Cerebellar cortex (tissue), 1 donor: ENCODE measurements around the gene HOXA6.
A peak's percentile ranks its signal among the peaks of the same experiment; 100 is the strongest.

ENCODE experiments used
- DNase-seq: peaks from one replicate; pipeline ENCODE4 v3.0.0-alpha.2; 2015; ENCODE audit warnings: low spot score

HOXA6 gene

GRCh38 chr7:27172823-27173510 lies 25.4 kb upstream of the HOXA6 start:
- peak; percentile 27 for DNase-seq

GRCh38 chr7:27172315-27172774 lies 24.8 kb upstream of the HOXA6 start:
- DNase-seq, result peak; percentile 17

DNA sequence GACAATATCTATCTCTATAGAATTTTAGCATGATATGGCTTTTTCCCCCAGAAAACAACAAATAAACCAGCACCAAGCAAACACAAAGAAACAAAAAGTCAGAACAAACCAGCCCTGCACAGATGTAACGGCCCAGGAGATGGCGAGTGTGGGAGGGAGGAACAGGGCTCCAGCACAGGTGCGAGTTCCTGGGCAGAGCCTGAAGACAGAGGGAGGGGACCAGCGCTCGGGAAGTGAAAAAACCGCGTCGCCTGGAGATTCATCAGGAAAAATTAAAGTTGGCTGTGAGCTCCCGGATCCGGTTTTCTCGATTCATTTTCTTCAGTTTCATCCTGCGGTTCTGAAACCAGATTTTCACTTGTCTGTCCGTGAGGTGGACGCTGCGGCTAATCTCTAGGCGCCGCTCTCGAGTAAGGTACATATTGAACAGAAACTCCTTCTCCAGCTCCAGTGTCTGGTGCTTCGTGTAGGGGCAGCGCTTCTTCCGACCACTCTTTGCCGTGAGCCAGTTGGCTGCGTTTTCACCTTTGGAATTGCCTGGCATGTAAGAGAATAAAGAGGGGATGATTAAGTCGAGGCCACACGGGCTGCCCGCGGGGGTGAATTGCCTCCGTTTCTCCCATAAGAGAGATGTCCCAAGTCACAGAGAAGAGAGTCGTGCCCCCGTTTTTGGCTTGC lies 24.2 kb upstream of the HOXA6 start:
- peak; percentile 56 for DNase-seq

GRCh38 chr7:27171325-27171636 lies 23.7 kb upstream of the HOXA6 start:
- peak; percentile 51 for DNase-seq

DNA sequence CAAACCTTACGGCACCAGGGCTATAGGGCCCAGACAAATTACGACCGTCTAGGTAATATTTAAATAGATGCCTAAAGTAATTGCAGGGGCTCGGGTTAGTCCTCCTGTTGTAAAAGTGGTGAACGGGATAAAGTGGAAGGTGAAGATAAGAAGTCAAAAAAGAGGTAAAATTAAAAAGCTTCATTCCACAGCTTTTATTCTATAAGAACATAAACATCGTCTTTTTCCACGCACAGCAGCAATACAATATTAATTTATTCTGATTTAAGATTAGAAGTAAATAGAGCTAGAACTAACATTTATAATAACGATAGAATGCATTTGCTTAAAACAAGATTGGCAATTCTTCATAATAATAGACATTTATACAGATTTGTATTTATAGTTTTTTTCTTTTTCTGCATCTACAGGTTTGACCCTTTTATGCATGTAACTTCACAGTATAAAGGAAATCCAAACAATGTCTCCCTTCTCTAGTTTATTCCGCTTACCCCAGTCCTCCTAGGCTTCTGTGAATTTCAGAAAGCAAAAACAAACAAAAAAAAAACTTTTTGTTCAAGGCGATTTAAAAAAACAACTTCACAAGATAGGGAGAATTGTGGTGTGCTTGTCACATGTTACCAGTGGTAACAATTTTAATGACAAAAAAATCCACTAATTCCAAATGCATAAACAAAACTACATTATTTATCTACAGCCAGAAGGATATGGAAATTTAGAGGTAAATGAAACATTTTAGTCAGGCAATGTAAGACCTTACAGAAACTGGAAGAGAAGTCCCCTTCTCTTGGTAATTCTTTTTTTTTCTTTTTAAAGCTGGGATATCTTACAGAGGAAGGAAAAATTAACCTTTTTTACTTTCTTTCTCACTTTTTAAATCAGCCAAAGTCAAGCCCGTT lies 23.1 kb upstream of the HOXA6 start:
- DNase-seq, result no peak

DNA sequence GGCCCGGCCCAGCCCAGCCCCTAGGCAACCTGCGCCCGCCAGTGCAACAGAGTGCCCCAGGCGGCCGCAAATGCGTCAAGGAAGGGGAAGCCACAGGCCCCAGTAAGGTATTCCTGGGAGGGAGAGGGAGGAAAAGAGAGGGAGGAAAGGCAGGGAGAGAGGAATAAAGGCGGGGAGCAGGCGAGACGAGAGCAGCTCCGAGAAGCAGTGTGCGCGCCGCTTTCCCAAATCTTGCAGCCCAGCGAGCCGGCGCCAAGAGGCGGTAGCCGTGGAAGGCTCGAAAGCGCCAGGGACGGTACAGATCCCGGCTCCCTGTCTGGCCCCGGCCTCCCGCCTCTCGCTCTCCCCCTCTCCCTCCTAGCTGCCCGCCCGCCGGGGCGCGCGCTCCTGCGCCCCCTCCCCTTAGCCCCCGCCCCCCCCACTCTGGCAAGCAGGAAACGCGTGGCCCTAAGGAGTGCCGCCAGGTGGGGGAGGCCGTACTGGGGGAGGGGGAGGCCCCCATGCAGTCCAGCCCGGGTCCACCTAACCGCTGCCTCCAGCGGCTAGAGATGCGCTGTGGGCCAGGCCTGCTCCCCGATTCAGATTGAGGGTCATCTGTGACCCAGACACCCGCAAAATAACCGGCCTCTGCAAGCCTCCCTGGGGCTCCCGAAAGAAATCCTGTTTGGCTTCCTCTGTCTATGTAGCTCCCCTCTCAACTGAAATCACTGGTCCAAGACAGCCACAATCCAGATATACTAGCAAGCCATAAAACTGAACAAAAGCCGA lies 22.3 kb upstream of the HOXA6 start:
- DNase-seq, result peak; percentile 61

GRCh38 chr7:27168265-27168947 lies 20.8 kb upstream of the HOXA6 start:
- DNase-seq, result peak; percentile 43

DNA sequence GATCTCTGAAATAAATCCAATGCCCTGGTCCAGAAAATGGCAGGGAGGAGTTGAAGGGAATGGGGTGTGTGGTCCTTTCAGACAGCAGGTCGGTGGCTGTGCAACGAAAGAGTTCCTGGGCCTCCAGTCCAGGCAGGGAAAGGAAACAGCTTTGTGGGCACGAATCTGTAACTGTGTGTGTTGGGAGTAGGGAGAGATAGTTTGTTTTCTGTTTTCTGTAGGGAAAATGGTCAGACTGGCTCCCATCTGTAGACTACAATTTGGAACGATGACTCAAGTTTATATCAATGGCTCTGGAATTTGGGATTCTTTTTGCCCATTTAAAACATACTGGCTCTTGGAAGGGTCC lies 20.3 kb upstream of the HOXA6 start:
- peak; percentile 23 for DNase-seq

GRCh38 chr7:27166531-27167505 lies 19.2 kb upstream of the HOXA6 start:
- peak; percentile 43 for DNase-seq

DNA sequence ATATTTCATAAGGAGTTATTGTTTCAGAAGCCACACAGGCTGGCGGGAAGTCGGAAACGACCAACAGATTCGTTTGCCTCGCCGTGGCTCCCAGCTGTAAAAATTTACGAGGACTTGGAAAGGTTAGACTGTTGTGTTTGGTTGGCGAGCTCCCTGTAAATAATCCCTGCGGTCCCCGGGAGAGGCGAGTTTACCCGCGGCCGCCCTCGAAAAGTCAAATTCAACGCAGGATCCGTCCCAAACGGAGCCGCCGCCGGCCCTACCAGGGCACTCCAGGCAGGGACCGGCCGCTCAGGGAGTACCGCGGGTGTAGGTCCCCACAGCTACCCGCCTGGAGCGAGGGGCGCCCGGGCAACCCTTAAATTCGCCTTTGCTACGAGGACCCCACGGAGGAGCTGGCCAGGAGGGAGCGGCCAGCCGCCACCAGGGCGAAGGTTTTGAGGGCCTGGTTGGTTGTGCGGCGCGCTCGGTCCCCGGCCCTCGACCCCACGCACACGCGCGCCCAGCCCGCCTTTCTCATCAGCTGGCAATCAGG lies 18.5 kb upstream of the HOXA6 start:
- DNase-seq, result peak; percentile 52

DNA sequence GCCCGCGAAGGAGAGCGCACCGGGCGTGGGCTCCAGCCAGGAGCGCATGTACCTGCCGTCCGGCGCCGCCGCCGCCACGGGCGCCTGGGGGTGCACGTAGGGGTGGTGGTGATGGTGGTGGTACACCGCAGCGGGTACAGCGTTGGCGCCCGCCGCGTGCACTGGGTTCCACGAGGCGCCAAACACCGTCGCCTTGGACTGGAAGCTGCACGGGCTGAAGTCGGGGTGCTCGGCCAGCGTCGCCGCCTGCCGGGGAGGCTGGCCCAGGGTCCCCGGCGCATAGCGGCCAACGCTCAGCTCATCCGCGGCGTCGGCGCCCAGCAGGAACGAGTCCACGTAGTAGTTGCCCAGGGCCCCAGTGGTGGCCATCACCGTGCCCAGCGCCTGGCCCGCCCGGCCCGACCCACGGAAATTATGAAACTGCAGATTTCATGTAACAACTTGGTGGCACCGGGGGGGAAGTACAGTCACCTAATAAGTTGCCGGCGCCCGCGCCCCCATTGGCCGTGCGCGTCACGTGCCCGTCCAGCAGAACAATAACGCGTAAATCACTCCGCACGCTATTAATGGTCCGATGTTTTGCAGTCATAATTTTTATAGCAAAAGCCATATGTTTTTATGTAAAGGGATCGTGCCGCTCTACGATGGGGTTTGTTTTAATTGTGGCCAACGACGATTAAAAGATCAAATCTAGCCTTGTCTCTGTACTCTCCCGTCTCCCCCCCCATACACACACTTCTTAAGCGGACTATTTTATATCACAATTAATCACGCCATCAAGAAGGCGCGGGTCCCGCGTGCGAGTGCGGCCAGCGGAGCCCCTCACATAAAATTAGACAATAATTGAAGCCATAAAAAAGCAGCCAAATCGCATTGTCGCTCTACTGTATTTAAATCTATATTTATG lies 17.8 kb upstream of the HOXA6 start, which contains the start of gene HOXA9:
TSS of gene HOXA9 (minus strand) at position 449 of the 907 bp plus-strand sequence. CDS start at position 369, 80 bp downstream.
- peak; percentile 68 for DNase-seq

DNA sequence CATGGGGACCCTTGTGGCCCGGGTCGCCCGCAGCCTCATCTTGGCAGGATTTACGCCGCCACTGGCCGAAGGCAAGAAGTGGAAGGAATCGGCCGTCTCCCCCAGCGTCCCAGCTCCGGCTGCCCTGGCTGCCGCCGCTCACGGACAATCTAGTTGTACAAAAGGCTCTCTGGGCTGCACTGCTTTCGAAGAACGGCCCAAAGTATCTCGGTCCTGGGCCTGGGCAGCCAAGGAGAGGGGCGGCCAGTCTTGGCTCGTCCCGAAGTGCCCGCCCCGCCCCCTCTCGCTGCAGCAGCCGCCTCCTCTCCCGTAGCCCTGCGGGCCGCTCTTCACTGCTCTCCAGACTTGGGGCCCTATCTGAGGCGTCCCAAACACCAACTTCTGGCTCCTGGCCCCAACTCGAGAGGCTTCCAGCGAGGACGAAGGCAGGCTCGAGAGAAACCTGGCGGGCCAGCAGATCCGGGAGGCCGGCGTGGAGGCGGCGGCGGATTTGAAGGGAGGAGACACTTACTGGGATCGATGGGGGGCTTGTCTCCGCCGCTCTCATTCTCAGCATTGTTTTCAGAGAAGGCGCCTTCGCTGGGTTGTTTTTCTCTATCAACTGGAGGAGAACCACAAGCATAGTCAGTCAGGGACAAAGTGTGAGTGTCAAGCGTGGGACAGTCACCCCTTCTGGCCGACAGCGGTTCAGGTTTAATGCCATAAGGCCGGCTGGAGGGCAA lies 17.0 kb upstream of the HOXA6 start:
- DNase-seq, result peak; percentile 26

GRCh38 chr7:27164045-27164366 lies 16.4 kb upstream of the HOXA6 start:
- no peak for DNase-seq

DNA sequence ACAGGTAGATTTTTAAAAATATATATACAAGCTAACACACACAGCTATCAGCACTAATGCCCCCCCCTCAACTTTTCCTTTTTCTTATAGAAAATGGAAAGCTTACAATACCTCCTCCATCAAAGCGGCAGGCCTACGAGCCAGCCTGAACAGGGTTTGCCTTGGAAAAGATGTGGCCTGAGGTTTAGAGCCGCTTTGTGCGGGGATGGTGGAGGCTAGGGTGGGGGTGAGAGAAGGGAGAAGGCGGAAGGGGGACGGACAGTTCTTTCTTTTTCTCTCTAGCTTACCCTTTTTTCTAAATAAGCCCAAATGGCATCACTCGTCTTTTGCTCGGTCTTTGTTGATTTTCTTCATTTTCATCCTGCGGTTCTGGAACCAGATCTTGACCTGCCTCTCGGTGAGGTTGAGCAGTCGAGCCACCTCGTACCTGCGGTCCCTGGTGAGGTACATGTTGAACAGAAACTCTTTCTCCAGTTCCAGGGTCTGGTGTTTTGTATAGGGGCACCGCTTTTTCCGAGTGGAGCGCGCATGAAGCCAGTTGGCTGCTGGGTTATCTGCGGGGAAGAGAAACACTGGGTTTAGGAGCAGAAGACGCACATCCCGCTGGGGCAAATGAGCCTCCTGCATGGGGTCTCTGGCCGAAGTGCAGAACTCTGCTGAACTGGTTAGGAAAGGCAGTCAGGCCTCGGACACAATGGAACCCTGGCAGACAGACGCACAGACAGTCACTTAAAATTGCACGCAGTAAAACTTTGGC lies 15.9 kb upstream of the HOXA6 start:
- DNase-seq, result no peak

GRCh38 chr7:27162561-27163287 lies 15.2 kb upstream of the HOXA6 start:
- no peak for DNase-seq

DNA sequence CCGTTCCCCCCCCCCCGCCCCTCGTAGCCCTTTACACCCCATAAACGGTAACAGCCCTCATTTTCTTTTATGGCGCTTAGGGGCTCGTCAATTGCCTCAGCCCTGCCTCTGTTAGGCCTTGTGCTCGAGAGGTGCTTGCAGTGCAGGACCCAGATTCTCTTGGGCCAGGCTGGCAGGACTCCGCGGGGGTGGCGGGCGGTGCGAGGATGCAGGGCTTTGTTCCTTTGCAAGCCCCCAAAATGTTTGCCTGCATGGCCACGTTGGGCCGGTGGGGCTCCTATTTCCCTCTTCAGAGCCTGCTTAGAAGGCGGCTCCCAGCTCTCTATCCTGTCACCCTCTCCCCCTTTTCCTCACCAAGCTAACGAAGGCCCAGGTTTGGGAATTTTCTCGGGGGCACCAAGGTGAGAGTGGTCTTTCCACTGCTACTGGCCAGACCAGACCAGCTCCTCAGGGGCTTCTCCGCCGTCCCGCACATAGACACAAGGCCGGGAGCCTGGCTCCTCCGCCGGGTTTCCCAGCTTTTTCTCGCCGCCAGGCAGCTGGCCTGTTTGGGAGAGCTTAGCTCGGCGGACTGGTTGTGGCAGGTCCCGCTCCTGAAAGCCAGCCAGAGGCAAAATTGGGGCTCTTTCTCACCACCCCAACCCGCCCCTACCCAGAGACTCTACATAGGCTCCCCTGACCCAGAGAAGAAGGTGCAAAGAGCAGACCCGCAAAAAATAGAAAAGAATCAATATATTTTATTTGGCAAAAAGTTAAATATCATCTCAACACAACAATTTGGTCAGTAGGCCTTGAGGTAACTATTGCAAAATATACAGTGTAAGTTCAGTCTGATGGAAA lies 14.4 kb upstream of the HOXA6 start:
- DNase-seq, result no peak
